K562 (cell line): ENCODE measurements around the gene PI4KA. TPM values are rescaled to one million over a fixed set of nuclear protein-coding genes. Genes with fewer than 3 reads are reported as not detected.

Experiments
- ATAC-seq: fragments of 200-7000 bp; cut with Tn5 transposase; 3 replicates; pipeline ENCODE4 v1.9.1; 2020; ENCODE audit warnings: moderate library complexity
- BruUV-seq: library from RNA; stranded (reverse); fragments of 400-500 nt; replicated peaks from 2 replicates; lab custom pipeline; 2021; lab: Mats Ljungman, UMichigan
- CTCF ChIA-PET: fragments of 300-600 bp; formaldehyde crosslinking; extraction: SDS; loops from one replicate; lab custom pipeline; 2021; ENCODE audit warnings: low intra/inter-chr PET ratio; lab: Yijun Ruan, JAX
- POLR2A ChIA-PET: fragments of 300-600, 350-650 bp; sonication (Branson Sonifier 250); formaldehyde crosslinking; extraction: SDS; loops from one replicate; lab custom pipeline; 2021; ENCODE audit warnings: antibody characterized with exemption, inconsistent platforms; lab: Yijun Ruan, JAX
- DNase-seq, 4 experiments: peaks; one replicate each; pipeline versions ENCODE4 v3.0.0 to v3.0.0-alpha.2; 2011 to 2018; ENCODE audit warnings: low spot score in 3 of 4, mixed read lengths in 3 of 4; ENCODE audit errors: extremely low read depth in 1 of 4
- FAIRE-seq: peaks from 2 replicates; lab custom pipeline; 2011; peaks lifted over from hg19 to GRCh38; lab: Jason Lieb, UNC
- H2AFZ ChIP-seq: 2 replicates; pipeline ENCODE4 v1.6.0; 2011; ENCODE audit warnings: low read depth, low read length, control low read depth, inconsistent platforms
- H3K27ac ChIP-seq: fragments of 200-600 bp; 3 replicates; pipeline ENCODE4 v1.8.0; 2011; ENCODE audit warnings: low read depth, mild to moderate bottlenecking, control low read depth, inconsistent platforms, low read length, moderate library complexity, mixed read lengths; ENCODE audit errors: extremely low read depth
- H3K27me3 ChIP-seq, 2 experiments: fragments of 300-600 bp in 1 of 2; 2 replicates in 1 of 2; 3 replicates in 1 of 2; pipeline versions ENCODE4 v1.6.0 to v1.8.0; 2011; ENCODE audit warnings: inconsistent platforms in 2 of 2, low read length in 2 of 2, mild to moderate bottlenecking in 1 of 2, mixed read lengths in 1 of 2, moderate library complexity in 1 of 2; ENCODE audit not compliant: control insufficient read depth in 2 of 2, insufficient read depth in 2 of 2
- H3K36me3 ChIP-seq: fragments of 300-600 bp; 3 replicates; pipeline ENCODE4 v1.8.0; 2011; ENCODE audit warnings: mild to moderate bottlenecking, low read length, inconsistent platforms; ENCODE audit not compliant: control insufficient read depth, insufficient read depth
- H3K4me1 ChIP-seq, 2 experiments: fragments of 200-600 bp in 1 of 2; replicated peaks in 1 of 2; 2 replicates in 1 of 2; 3 replicates in 1 of 2; pipeline versions ENCODE4 v1.5.1 to v1.8.0; 2011; ENCODE audit warnings: inconsistent platforms in 2 of 2, low read length in 2 of 2, mild to moderate bottlenecking in 1 of 2, mixed read lengths in 1 of 2, moderate library complexity in 1 of 2; ENCODE audit not compliant: control insufficient read depth in 2 of 2, insufficient read depth in 2 of 2
- H3K4me2 ChIP-seq: 2 replicates; pipeline ENCODE4 v1.6.1; 2011; ENCODE audit warnings: low read length, control low read depth, inconsistent platforms, mixed read lengths; ENCODE audit not compliant: insufficient read depth
- H3K4me3 ChIP-seq: fragments of 200-600 bp; sonication (generic), shearing (Covaris generic); 2 replicates; pipeline ENCODE4 v1.5.1; 2016; ENCODE audit warnings: control low read depth, inconsistent platforms
- H3K79me2 ChIP-seq: fragments of 200-600 bp; 3 replicates; pipeline ENCODE4 v1.8.0; 2011; ENCODE audit warnings: low read length, inconsistent platforms; ENCODE audit not compliant: control insufficient read depth, insufficient read depth
- H3K9ac ChIP-seq, 2 experiments: 2 replicates each; pipeline versions ENCODE4 v1.6.0 to v1.6.1; 2011; ENCODE audit warnings: low read depth in 2 of 2, low read length in 2 of 2, control low read depth in 1 of 2, inconsistent platforms in 1 of 2, mild to moderate bottlenecking in 1 of 2, mixed read lengths in 1 of 2; ENCODE audit not compliant: insufficient read depth in 1 of 2
- H3K9me1 ChIP-seq: one replicate; pipeline ENCODE4 v1.6.0; 2011; ENCODE audit warnings: inconsistent platforms, mild to moderate bottlenecking, low read length, moderate library complexity; ENCODE audit not compliant: control insufficient read depth, insufficient read depth
- H3K9me3 ChIP-seq: replicated peaks from 2 replicates; pipeline ENCODE4 v1.5.1; 2011; ENCODE audit warnings: low read depth, low read length, inconsistent platforms; ENCODE audit not compliant: control insufficient read depth, insufficient read depth
- H4K20me1 ChIP-seq: replicated peaks from 2 replicates; pipeline ENCODE4 v1.6.1; 2011; ENCODE audit warnings: low read length, inconsistent platforms, mixed read lengths; ENCODE audit not compliant: control insufficient read depth, insufficient read depth
- BRCA1 ChIP-seq, 2 experiments: fragments of 450-650 bp in 1 of 2; sonication (generic) in 1 of 2; formaldehyde crosslinking in 1 of 2; IDR thresholded peaks; 2 replicates each; pipeline versions ENCODE4 v1.5.0 to v1.6.1; 2017 to 2020; ENCODE audit warnings: mild to moderate bottlenecking in 1 of 2, missing genetic modification reagents in 1 of 2
- BRF1 ChIP-seq: IDR thresholded peaks from 3 replicates; pipeline ENCODE4 v1.6.1; 2011; ENCODE audit warnings: borderline replicate concordance, mild to moderate bottlenecking; ENCODE audit not compliant: insufficient read length; ENCODE audit errors: extremely low read depth
- KLF1 ChIP-seq: fragments of 450-650 bp; IDR thresholded peaks from 2 replicates; pipeline ENCODE4 v1.6.1; 2016; ENCODE audit warnings: missing genetic modification characterization, missing compliant biosample characterization
- LCOR ChIP-seq: sonication (generic); formaldehyde crosslinking; IDR thresholded peaks from 2 replicates; pipeline ENCODE4 v1.8.0; 2022; ENCODE audit warnings: mild to moderate bottlenecking, missing genetic modification reagents
- NCOA2 ChIP-seq, 2 experiments: fragments of 450-650 bp; IDR thresholded peaks; 2 replicates each; pipeline ENCODE4 v1.6.1; 2018; ENCODE audit warnings: mild to moderate bottlenecking in 2 of 2, moderate library complexity in 1 of 2; ENCODE audit not compliant: partially characterized antibody in 2 of 2
- NR1H2 ChIP-seq: sonication (generic); formaldehyde crosslinking; IDR thresholded peaks from 2 replicates; pipeline ENCODE4 v1.4.0; 2020; ENCODE audit warnings: mild to moderate bottlenecking, missing genetic modification reagents
- PTRF ChIP-seq: fragments of 450-650 bp; IDR thresholded peaks from 2 replicates; pipeline ENCODE4 v1.6.1; 2016; ENCODE audit warnings: mild to moderate bottlenecking, missing genetic modification characterization, missing compliant biosample characterization
- XRCC4 ChIP-seq: IDR thresholded peaks from one replicate; pipeline ENCODE4 v1.6.1; 2011; ENCODE audit not compliant: insufficient read depth, insufficient read length; ENCODE audit errors: extremely low read depth
- ZBTB1 ChIP-seq: sonication (generic); formaldehyde crosslinking; IDR thresholded peaks from 2 replicates; pipeline ENCODE4 v1.8.1; 2023; ENCODE audit warnings: missing genetic modification reagents, low read depth, mild to moderate bottlenecking, borderline replicate concordance
- ZNF184 ChIP-seq: sonication (generic); formaldehyde crosslinking; IDR thresholded peaks from 2 replicates; pipeline ENCODE4 v1.5.0; 2020; ENCODE audit warnings: missing genetic modification reagents
- ZNF512 ChIP-seq: IDR thresholded peaks from 2 replicates; pipeline ENCODE4 v1.6.1; 2016; ENCODE audit warnings: missing genetic modification characterization, missing compliant biosample characterization
- WGBS: fragments of 100-300 bp; shearing (Covaris generic); methylation state at CpG from one replicate; pipeline ENCODE4 v1.1.6; 2016; ENCODE audit warnings: low coverage, mixed read lengths; ENCODE audit not compliant: insufficient coverage; ENCODE audit errors: missing lambda C conversion rate; 5-methylcytosine and 5-hydroxymethylcytosine counted together
- in situ Hi-C: fragments of 300-500 bp; cut with MboI; formaldehyde crosslinking; loops from 4 replicates; pipeline ENCODE4 v1.15.0; 2018; ENCODE audit warnings: inconsistent platforms, mixed read lengths
- intact Hi-C: fragments of 100-400 bp; cut with micrococcal nuclease; formaldehyde crosslinking; loops from 2 replicates; pipeline ENCODE4 v1.14.2; 2022
- polyA plus RNA-seq, 8 experiments: library from polyadenylated mRNA; depleted of rRNA in 4 of 8; stranded (reverse) in 5 of 8; unstranded in 3 of 8; fragments of >200 nt; fragmentation: Nextera tagmentation in 2 of 8; fragmentation: Illumina TruSeq in 1 of 8; extraction: Ambion mirVana in 2 of 8; extraction: Trizol in 1 of 8; gene quantifications; 2 replicates each; pipeline versions ENCODE4 v1.2.1 to v1.2.3, GENCODE V29; 2011 to 2014; ENCODE audit warnings: inconsistent platforms in 1 of 8, missing spikeins in 1 of 8
- total RNA-seq, 7 experiments: library from RNA; depleted of rRNA in 6 of 7; stranded (reverse); fragments of >200 nt in 6 of 7; fragmentation: Illumina TruSeq in 2 of 7; extraction: Trizol in 2 of 7; gene quantifications; 2 replicates each; pipeline versions ENCODE4 v1.2.1 to v1.2.3, GENCODE V29; 2011 to 2021; ENCODE audit warnings: low replicate concordance in 1 of 7
- TF ChIP-seq, protein P1 (sequence below): sonication (generic); formaldehyde crosslinking; IDR thresholded peaks from 2 replicates; pipeline ENCODE4 v1.8.1; 2023; ENCODE audit warnings: mild to moderate bottlenecking, missing genetic modification reagents
- TF ChIP-seq, protein P2 (sequence below): sonication (generic); formaldehyde crosslinking; IDR thresholded peaks from 2 replicates; pipeline ENCODE4 v1.8.0; 2022; ENCODE audit warnings: mild to moderate bottlenecking, missing genetic modification reagents
- TF ChIP-seq, protein P3 (sequence below): sonication (generic); IDR thresholded peaks from 2 replicates; pipeline ENCODE4 v1.6.1; 2016
- TF ChIP-seq, protein P4 (sequence below): sonication (generic); formaldehyde crosslinking; IDR thresholded peaks from 2 replicates; pipeline ENCODE4 v1.9.0; 2022; ENCODE audit warnings: mild to moderate bottlenecking, missing genetic modification reagents

The PI4KA gene
- total and polyA plus RNA-seq, 9 of the 15 experiments (the other 6 are each of a cell fraction or from before 2014, with no cell fraction given): 7.3 to 187 (median 84.7) TPM

DNA sequence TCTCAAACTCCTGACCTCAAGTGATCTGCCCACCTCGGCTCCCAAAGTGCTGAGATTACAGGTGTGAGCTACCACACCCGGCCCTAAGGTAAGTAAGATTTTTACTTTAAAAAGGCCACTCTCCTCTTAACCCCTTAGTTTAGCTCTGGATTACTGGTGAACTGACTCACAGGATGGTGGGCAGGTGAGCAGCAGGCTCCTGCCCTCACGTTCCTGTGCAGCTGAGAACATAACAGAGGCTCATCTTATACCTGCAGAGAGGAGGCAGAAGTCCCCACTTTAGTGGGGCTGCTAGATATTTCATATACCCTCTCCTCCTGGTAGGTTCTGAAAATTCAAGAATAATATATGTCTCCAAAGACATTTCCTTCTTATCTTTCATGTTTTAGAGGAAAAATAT, 101.8 kb downstream of the PI4KA start (continued):
- TF ChIP-seq, protein P1, sequence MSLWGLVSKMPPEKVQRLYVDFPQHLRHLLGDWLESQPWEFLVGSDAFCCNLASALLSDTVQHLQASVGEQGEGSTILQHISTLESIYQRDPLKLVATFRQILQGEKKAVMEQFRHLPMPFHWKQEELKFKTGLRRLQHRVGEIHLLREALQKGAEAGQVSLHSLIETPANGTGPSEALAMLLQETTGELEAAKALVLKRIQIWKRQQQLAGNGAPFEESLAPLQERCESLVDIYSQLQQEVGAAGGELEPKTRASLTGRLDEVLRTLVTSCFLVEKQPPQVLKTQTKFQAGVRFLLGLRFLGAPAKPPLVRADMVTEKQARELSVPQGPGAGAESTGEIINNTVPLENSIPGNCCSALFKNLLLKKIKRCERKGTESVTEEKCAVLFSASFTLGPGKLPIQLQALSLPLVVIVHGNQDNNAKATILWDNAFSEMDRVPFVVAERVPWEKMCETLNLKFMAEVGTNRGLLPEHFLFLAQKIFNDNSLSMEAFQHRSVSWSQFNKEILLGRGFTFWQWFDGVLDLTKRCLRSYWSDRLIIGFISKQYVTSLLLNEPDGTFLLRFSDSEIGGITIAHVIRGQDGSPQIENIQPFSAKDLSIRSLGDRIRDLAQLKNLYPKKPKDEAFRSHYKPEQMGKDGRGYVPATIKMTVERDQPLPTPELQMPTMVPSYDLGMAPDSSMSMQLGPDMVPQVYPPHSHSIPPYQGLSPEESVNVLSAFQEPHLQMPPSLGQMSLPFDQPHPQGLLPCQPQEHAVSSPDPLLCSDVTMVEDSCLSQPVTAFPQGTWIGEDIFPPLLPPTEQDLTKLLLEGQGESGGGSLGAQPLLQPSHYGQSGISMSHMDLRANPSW: no peak
- TF ChIP-seq PTRF (tag) (no peak), ZNF512 (no peak), NCOA2 (IDR thresholded peaks at IDR 0.05; ENCODE audit: partially characterized antibody in 2 of 2) (no peak)

GRCh38 chr22:20752873-20753272, 105.7 kb downstream of the PI4KA start:
- Histone ChIP-seq H3K9me1 (no peaks in the 10 kb centered on the region), H3K36me3 (peaks cover 51% of the 10 kb centered on the region; the same call in 2 of the 3 replicates), H3K4me1 (peaks cover 4 to 14% of the 10 kb centered on the region in 2 experiments; a peak in 3 of 5 replicates), H3K9me3 (no peaks in the 10 kb centered on the region), H2AFZ (no peak overlapping the region), H3K79me2 (no peaks in the 10 kb centered on the region), H3K4me2 (no peak overlapping the region), H3K9ac (no peak overlapping the region), H3K4me3 (no peak overlapping the region), H3K27me3 (no peaks in the 10 kb centered on the region), H3K27ac (no peak overlapping the region), H4K20me1 (peaks cover 17% of the 10 kb centered on the region)
- 85% methylated on average over 10 of the region's 10 CpGs for WGBS
- DNase-seq (no peak), FAIRE-seq (no peak), ATAC-seq (no peak)
- intact Hi-C loops (no loop called here), in situ Hi-C loops (no loop called here)
- ChIA-PET POLR2A (interaction anchor here (0.6 to 2.4 kb wide), 10 partner anchors 8 to 918 kb away, joined by 3 to 11 read pairs (median 4); no protein-coding TSS in a partner anchor), CTCF (no interaction called here)
- no TSS peak for BruUV-seq
- TF ChIP-seq, protein P2, sequence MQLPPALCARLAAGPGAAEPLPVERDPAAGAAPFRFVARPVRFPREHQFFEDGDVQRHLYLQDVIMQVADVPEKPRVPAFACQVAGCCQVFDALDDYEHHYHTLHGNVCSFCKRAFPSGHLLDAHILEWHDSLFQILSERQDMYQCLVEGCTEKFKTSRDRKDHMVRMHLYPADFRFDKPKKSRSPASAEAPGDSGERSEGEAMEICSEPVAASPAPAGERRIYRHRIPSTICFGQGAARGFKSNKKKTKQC (CRISPR knock-in tag): no peak
- no peak for TF ChIP-seq XRCC4
- TF ChIP-seq LCOR: no peak
- TF ChIP-seq KLF1: no peak
- no peak for TF ChIP-seq ZBTB1
- no peak for TF ChIP-seq BRCA1 (IDR thresholded peaks at IDR 0.05)
- peak; percentile 67; the same call in 1 of the 2 replicates for TF ChIP-seq BRCA1 (CRISPR knock-in tag; IDR thresholded peaks at IDR 0.05)
- no peak for TF ChIP-seq NR1H2 (CRISPR knock-in tag)
- no peak for TF ChIP-seq BRF1
- TF ChIP-seq ZNF184 (CRISPR knock-in tag): no peak
- TF ChIP-seq, protein P3, sequence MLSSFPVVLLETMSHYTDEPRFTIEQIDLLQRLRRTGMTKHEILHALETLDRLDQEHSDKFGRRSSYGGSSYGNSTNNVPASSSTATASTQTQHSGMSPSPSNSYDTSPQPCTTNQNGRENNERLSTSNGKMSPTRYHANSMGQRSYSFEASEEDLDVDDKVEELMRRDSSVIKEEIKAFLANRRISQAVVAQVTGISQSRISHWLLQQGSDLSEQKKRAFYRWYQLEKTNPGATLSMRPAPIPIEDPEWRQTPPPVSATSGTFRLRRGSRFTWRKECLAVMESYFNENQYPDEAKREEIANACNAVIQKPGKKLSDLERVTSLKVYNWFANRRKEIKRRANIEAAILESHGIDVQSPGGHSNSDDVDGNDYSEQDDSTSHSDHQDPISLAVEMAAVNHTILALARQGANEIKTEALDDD: no peak
- TF ChIP-seq, protein P4, sequence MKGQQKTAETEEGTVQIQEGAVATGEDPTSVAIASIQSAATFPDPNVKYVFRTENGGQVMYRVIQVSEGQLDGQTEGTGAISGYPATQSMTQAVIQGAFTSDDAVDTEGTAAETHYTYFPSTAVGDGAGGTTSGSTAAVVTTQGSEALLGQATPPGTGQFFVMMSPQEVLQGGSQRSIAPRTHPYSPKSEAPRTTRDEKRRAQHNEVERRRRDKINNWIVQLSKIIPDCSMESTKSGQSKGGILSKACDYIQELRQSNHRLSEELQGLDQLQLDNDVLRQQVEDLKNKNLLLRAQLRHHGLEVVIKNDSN (CRISPR knock-in tag): 0 out of 2 replicates have a peak, but pooled peaks have one; percentile 7
